HG03196 (cell line): ENCODE measurements around the gene SCNN1B.

ENCODE experiments used
- ATAC-seq: cut with Tn5 transposase; IDR thresholded peaks from one replicate; pipeline ENCODE4 v1.9.1; 2021; ENCODE audit not compliant: unreplicated experiment

The SCNN1B gene

DNA sequence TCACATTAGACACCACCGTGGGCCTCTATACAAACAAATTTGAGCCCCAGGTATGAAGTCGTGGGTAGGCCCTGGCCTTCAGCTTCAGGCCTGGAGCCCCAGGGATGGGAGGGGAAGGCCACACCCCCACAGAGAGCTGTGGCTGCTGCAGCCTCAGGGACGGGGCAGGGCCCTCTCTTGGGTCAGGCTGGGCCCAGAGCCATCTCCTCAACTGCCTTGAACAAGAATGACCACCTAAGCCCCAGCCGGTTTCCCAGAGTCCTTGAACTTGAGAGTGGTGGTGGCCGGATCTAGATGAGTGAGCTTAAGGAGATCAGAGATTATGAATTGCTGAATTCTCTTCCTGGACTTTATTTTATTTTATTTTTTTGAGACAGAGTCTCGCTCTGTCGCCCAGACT is 18.6 kb downstream of the SCNN1B start:
- no peak for ATAC-seq

DNA sequence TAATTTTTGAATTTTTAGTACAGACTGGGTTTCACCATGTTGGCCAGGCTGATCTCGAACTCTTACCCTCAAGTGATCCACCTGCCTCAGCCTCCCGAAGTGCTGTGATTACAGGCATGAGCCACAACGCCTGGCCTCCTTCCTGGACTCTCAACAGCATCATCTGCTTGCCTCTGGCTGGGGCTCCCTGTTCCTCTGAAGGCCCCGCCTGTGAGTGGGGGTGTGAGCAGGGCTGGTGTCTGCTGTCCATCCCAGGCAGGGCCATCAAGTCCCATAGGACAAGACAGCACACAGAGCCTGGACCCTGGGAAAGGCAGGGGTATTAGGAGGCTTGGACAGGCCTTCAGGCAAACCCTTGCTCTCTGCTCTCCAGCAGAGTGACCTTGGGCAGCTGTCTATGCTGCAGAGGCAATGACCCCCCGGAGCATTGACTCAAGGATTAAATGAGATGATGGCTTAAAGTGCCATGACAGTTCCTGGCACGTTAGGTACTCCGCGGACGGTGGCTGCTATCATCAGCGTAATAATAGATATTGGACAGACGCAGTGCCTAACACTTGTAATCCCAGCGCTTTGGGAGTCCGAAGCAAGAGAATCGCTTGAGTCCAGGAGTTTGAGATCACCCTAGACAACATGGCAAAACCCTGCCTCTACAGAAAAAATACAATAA is 19.2 kb downstream of the SCNN1B start:
- no peak for ATAC-seq

DNA sequence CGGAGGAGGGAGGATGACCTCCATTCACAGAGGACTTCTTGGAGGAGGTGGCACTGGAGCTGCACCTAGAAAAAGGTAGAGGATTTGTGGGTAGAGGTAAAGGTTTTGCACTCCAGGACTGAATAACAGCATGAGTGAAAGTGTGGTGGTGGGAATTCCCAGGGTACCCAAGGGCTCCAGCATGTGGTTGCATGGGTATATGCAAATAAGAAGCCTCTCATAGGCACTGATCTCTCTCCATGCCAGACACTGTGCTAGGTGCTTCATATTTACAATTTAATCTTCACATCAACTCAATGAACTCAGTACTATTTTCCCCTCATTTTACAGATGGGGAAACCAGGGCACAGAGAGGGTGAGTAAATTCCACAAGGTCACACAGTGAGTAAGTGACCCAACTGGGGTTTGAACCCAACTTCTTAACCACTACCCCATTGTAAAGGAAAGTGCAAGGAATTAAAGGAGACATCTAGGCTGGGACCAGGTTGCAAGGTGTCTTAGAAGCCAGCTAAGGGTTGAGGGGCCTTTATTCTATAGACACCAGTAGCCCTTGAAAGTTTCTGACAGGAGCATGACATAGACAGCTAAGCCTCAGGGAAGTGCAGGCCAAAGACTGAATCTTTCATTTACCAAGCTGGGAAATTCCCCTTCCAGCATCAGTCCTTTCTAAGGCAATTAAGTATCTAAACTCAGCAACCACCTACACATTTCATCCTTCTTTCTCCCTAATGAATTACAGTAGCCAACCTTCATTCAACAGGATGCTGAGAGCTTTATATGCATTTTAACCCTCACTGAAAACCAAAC is 21.3 kb downstream of the SCNN1B start:
- ATAC-seq = no peak

DNA sequence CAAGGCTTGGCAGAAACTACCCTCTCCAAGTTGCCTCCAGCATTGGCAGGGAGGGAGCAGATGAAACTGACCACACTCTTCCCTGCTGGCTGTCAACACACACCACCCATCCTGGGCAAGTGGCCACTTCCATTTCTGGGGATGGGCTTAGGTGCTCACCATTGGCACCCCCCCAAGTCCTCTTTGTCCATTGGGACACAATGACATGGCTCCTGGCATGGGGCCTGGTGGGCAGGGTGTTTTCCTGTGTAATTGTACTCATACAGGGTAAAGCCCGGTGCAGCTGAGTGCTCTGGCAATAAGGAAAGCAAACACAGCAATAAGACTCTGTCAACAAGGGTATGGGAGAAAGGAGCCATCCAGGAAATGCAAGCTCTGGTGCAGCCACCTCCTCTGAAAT is 22.6 kb downstream of the SCNN1B start:
- no peak for ATAC-seq

DNA sequence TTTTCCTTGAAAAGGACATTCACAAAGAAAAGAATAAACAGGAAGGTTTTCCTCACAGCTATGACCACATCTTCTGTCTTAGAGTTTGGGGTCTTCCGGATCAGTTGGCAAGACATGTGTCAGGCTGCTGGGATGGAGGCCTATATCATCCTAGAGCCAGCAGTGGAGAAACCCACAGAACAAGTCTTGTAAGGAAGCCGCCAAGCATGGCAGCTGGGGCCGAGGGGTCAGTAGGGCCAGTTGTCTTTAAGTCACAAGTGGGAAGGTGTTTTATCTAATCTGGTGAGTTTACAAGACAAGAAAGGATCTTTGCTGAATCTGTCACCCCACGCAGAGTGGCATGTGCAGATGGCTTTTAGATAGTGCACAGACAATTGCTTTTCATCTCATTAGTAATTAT is 25.7 kb downstream of the SCNN1B start:
- no peak for ATAC-seq

DNA sequence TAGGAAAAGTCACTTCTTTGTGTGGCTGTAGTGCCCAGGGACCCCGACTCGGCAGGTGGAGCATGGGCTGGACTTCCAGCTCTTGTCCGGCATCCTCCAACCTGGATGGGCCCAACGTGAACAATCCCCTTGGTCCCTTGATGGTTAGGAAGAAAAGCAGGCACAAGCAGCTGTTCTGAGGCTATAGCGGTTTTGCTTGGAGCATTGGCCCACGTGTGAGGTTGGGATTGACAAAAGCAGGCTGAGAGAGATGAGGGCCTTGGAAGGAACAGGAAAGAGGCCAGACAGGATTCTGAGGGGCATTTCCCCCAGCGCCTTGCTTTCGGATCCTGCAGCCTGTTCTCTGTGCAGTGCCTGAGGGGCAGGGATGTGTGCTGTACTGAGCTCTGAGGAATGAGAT is 28.1 kb downstream of the SCNN1B start:
- no peak for ATAC-seq

DNA sequence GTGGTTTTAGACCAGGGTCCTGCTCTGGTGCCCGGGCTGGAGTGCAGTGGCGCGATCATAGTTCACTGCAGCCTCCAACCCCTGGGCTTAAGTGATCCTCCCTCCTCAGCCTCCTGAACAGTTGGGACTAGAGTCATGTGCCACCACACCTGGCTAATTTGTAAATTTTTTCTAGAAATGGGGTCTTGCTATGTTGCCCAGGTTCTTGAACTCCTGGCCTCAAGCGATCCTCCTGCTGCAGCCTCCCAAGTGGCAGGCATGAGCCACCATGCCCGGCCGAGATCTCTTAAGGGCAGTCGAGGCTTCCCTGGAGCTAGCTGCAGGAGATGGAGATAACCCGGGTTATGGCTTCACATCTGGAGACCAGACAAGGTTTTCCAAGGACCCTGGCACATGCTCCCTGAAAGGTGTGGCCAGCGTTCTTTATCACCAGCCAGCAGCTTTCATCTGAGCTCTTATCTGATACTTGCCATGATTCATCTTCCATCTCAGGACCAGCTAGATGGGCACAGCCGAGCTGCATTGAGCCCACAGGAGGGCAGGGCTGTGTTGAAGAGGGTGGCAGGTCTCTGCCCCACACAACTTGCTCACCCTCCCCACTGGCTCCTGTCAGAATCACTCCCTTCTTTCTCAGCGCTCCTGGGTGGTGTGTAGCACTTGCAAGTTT is 28.6 kb downstream of the SCNN1B start:
- no peak for ATAC-seq

DNA sequence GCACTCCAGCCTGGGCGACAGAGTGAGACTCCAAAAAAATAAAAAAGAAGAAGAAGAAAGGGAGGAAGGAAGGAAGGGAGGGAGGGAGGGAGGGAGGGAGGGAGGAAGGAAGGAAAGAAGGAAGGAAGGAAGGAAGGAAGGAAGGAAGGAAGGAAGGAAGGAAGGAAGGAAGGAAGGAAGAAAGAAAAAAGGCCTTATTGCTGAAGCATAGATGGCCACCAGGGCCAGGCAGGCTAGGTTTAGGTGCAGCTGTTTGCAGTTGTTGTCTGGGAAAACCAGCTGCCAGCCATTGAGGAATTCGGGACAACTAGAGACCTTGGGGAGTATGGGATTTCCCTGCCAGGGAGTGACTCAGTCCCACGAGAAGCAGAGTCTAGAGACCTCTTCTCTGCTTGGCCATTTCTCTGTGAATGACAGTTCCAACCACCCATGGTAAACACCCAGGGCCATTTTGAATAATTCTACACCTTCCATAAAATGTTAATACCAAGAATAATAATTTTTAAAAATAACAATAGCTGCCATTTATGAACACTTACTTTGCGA is 31.0 kb downstream of the SCNN1B start:
- ATAC-seq = no peak

DNA sequence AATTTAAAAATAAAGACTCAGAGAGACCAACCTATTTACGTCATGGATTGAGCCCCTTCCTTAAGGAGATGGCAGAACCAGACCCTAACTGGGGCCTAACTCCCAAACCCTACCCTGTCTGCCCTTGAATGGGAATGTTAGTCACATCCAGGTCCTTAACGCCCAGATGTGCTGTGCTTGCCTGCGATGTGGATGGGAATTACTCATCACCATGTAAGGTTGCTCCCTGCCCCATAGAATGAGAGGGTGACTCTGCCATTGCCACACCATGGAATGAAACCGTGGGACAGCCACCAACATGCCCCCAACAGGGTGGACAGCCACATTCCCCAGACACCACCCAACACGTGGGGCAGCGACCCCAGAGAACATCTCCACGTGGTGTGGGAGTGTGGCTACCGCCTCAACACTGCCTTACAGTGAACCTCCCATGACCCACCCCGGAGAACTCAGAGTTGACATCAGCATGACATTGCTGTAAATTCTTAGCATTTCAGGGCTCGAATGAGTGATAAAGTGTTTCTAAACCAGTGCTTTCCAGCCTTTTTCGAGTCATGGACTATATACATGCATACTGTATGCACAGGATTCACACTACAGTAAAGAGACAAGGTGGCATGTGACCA is 31.8 kb downstream of the SCNN1B start:
- ATAC-seq = no peak

DNA sequence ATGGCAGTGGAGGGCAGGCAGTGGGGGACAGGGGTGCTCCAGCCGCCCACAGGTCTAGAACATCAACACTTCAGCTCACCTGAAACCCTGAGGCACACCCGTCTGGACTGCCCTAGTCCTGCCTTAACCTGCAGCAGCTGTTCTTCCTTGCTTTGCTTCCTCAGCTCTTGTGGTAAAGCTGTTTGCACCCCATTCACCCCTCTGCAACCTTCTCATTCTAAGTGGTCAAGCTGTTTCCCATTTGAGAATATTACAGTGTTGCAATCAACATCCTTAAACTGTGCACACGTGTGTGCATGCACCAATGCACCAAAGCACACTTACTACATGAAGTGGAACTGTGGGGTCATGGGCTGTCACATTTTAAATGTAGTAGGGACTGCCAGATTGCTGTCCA is 32.4 kb downstream of the SCNN1B start:
- no peak for ATAC-seq

DNA sequence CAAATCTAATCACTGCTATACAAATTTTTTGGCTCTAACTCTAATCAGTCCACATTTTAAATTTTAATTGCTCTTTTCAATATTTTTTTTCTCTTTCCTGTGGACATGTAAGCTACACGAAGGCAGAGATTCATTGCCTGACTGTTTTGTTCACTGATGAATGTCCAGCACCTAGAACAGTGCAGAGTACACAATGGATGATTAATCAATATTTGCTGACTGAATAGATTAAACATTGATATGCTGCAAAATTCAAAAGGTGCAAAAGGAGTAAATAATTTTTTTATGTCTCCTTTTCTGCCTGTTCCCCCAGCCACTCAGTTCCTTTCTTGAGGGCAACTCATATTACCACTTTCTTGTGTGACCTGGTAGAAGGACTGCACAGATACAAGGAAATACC is 32.8 kb downstream of the SCNN1B start:
- no peak for ATAC-seq

DNA sequence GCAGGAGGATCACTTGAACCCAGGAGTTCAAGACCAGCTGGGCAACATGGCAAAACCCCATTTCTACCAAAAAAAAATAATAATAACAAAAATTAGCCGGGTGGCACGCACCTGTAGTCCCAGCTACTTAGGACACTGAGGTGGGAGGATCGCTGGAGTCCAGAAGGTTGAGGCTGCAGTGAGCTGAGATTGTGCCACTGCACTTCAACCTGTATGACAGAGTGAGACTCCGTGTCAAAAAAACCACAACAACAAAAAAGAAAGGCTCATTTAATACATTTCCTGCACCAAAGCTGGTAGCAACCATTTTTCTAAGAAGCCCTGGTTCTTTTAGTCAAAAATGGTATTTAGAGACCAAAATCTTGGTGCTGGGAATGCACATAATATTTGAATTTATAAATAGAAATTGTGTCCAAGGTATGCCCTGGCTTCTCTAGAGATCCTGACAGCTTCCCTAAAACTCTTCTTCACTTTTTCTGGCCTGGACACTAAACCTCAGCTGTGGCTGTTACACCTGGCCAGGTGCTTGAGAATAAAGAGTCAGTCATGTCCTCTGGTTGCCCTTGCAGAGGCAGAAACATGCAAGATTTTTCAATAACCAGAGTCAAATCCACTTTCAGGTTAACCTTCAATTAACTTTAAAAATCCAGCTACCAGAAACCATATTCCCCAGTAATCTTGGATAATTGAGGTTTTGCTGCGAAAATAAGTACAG is 35.9 kb downstream of the SCNN1B start:
- no peak for ATAC-seq

DNA sequence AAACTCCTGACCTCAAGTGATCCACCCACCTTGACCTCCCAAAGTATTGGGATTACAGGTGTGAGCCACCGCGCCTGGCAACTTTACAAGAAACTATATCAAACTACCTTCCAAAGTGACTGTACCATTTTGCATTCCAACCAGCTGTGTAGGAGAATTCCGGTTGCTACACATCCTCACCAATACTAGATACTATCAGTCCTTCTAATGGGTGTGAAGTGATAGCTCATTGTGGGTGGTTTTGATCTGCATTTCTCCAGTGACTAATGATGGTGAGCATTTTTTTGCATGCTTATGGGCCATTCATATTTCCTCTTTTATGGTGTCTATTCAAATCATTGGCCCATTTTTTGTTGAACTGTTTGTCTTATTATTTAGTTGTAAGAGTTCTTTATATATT is 37.7 kb downstream of the SCNN1B start:
- no peak for ATAC-seq

DNA sequence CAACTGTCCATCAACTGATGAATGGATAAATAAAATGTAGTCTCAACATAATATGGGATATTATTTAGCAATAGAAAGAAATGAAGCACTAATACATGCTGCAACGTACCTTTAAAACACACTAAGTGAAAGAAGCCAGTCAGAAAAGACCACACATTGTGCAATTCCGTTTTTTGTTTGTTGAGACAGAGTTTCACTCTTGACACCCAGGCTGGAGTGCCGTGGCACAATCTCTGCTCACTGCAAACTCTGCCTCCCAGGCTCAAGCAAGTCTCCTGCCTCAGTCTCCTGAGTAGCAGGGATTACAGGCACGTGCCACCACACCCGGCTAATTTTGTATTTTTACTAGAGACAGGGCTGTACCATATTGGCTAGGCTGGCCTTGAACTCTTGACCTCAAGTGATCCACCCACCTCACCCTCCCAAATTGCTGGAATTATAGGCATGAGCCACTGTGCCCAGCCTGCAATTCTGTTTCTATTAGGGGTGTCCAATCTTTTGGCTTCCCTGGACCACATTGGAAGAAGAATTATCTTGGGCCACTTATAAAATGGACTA is 40.1 kb downstream of the SCNN1B start:
- ATAC-seq = no peak

DNA sequence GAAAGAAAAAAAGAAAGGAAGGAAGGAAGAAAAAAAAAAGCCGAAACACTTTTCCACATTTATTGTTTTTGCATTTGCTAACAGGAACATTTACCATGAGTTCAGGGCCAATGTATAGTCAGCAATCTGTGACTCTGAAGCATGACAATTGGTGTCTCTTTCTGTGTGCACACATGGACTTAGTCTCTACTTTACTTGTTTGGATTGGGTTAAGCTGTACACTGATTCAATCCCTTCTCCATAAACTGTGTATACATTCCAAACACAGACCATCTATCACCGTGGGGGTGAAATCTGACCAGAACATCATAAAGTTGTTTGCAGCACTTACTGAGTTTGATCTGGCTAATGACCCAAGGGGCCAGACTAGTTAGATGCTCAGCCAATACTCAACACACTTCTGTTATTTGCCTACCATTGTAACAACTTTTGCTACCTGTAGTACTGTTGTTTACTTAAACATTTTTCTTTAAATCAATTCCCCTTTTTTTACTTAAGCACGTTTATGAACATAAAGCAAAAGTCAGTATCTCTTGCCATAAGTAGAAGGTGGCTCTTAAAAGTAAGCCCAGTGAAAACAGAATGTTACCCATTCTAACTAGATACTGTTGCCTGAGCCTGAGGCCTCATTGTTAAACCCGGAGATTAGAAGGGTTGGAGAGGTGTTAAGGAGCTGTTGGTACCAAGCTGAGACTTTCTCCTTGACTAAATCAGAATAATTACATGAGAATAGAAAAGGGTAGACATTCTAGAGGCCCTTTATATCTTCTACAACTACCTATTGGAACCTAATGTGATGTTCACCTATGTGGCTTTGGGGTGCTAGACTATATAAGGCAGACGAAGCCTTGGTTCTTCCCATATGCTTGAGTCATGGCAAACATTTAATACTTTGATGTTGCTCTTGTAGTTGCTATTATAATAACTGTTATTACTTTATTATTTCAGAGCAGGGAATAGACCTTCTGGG is 41.8 kb downstream of the SCNN1B start:
- ATAC-seq = no peak

DNA sequence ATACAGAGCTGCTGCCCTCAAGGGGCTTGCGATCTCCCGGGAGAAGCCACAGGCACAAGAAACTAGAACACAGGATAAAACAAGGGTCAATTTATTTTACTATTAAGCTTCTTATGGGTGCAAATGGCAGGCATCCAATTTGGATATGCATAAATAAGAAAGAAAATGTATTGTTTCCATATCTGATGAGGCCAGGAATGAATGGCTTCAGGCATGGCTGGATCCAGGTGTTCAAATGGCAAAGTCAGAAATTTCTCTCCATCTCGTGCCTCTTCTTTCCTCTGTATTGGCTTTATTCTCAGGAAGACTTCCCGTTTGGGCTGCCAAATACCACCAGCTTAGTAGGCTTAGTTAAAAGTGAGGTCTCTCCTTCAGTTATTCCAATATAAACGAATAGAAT is 43.1 kb downstream of the SCNN1B start:
- ATAC-seq = no peak

DNA sequence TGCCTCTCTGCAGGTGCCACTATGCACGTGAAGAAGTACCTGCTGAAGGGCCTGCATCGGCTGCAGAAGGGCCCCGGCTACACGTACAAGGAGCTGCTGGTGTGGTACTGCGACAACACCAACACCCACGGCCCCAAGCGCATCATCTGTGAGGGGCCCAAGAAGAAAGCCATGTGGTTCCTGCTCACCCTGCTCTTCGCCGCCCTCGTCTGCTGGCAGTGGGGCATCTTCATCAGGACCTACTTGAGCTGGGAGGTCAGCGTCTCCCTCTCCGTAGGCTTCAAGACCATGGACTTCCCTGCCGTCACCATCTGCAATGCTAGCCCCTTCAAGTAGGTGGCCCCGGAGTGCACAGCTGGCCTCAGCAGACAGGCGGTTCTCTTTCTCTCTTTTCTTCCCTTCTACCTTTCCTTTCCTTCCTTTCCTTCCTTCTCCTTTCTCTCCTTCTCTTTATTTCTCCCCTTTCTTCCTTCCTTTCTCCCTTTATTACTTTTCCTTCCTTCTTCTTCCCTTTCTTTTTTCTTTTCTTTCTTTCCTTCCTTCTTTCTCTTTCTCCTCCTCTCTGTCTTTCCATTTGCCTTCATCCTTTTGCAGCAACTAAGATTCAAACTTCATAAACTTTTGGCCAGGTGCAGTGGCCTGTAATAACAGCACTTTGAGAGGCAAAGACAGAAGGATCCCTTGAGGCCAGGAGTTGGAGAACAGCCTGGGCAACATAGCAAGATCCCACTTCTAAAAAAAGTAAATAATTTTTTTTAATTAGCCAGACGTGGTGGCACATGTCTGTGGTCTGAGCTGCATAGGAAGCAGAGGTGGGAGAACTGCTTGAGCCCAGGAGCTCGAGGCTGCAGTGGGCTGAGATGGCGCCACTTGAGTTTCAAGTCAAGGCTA is 46.7 kb downstream of the SCNN1B start:
- no peak for ATAC-seq

DNA sequence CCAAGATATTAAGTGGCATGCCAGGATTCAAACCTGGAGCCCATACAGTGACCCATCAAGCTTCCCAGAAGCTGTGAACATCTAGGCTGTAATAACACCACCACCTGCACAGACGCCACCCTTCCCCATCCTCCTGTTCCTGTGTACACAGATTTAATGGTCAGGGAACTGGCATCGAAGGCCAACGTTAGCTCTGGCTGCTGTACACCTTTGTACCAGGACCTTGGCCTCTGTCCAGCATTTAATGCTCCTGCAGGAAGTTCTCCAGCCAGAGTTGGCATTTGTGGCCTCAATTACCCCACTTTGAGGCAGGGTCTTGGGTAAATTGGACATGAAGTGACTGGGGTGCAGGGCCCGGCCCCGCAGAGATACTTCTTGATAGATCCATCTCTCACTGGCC is 49.3 kb downstream of the SCNN1B start:
- no peak for ATAC-seq
